Astrocyte (in vitro differentiated cells and primary cell): Measurements from ENCODE around the gene CLOCK.

Source experiments
- CTCF ChIP-seq: IDR thresholded peaks from 2 replicates; pipeline ENCODE4 v1.5.1; 2011; ENCODE audit warnings: low read depth, mild to moderate bottlenecking, inconsistent platforms, low read length, moderate library complexity; ENCODE audit not compliant: insufficient read depth
- EZH2 ChIP-seq: IDR thresholded peaks from 2 replicates; pipeline ENCODE4 v1.6.1; 2012; ENCODE audit warnings: mild to moderate bottlenecking, low read length, inconsistent platforms; ENCODE audit not compliant: insufficient read depth

- TF ChIP-seq CTCF, result no peak
- no peak for TF ChIP-seq EZH2
Measured at GRCh38 chr4:55398966-55399365, 147.7 kb downstream of the CLOCK start.
